Measurements from ENCODE around the gene CD302. TPM values are rescaled to one million over a fixed set of nuclear protein-coding genes. Genes with fewer than 3 reads are reported as not detected.
"Not testable (repeated sequence)": the region's sequence is repeated elsewhere in the genome, so short reads cannot be mapped to it uniquely, and the experiment has no call there.

Gene CD302
- total RNA-seq, 1 donor from 2014 or later: 0.41 TPM

GRCh38 chr2:159786938-159787337 is 11.1 kb downstream of the CD302 start:
- Mint-ChIP-seq H3K9me3 (ENCODE audit: unreplicated experiment) (no peaks in the 10 kb centered on the region), H3K4me1 (ENCODE audit: low read depth, unreplicated experiment) (no peaks in the 10 kb centered on the region), H3K27me3 (ENCODE audit: low read depth, unreplicated experiment) (no peaks in the 10 kb centered on the region), H3K36me3 (ENCODE audit: low read depth, unreplicated experiment) (no peaks in the 10 kb centered on the region), H3K4me3 (ENCODE audit: unreplicated experiment) (no peak overlapping the region), H3K27ac (ENCODE audit: unreplicated experiment) (no peak overlapping the region)
- H3K9ac ChIP-seq (ENCODE audit: low read length): no peak overlapping the region
- FAIRE-seq (no peak), DNase-seq (ENCODE audit: low read depth) (no peak)
- H3K9me3 ChIP-seq (ENCODE audit: insufficient read depth, low read depth, low read length): no peaks in the 10 kb centered on the region
- H4K20me1 ChIP-seq (ENCODE audit: insufficient read depth, low read length): peaks cover 7% of the 10 kb centered on the region
- H3K36me3 ChIP-seq (ENCODE audit: insufficient read depth, low read length): no peaks in the 10 kb centered on the region
- H2AFZ ChIP-seq (ENCODE audit: low read depth, low read length): no peak overlapping the region
- no peaks in the 10 kb centered on the region for H3K4me1 ChIP-seq (ENCODE audit: insufficient read depth, low read length)
- no peaks in the 10 kb centered on the region for H3K79me2 ChIP-seq (ENCODE audit: insufficient read depth, low read length)
- no peak overlapping the region for H3K4me2 ChIP-seq (ENCODE audit: low read length)
- H3K27me3 ChIP-seq (ENCODE audit: insufficient read depth, low read length): no peaks in the 10 kb centered on the region
- H3K27ac ChIP-seq (ENCODE audit: low read depth, low read length): no peak overlapping the region
- TF ChIP-seq CTCF (IDR thresholded peaks at IDR 0.05; ENCODE audit: insufficient read depth, low read depth, low read length) (no peak), EZH2 (IDR thresholded peaks at IDR 0.05; ENCODE audit: insufficient read depth, low read length) (no peak)
- H3K4me3 ChIP-seq (ENCODE audit: insufficient read depth, low read depth, low read length): no peak overlapping the region

DNA sequence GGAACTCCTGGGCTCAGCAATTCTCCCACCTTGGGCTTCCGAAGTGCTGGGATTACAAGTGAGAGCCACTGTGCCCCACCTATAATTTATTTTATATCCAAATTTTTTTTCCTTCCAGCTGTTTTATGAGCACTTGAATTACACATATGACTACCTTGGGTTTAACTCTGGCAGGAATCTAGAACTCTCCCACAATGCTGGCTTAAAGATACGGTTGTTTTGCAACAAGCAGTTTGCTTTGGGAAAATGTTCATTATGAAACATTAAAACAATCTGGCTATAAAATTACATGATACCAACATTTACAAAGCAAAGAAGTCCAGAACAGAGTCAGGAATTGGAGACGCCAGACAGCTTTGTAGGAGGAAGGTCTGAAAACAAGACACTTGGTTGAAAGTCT is 12.8 kb downstream of the CD302 start:
- Histone ChIP-seq H3K27ac (ENCODE audit: low read depth, low read length) (no peak overlapping the region), H3K4me1 (ENCODE audit: insufficient read depth, low read length) (no peaks in the 10 kb centered on the region), H3K4me3 (ENCODE audit: insufficient read depth, low read depth, low read length) (no peak overlapping the region), H4K20me1 (ENCODE audit: insufficient read depth, low read length) (peaks cover 7% of the 10 kb centered on the region), H3K9me3 (ENCODE audit: insufficient read depth, low read depth, low read length) (no peaks in the 10 kb centered on the region), H2AFZ (ENCODE audit: low read depth, low read length) (no peak overlapping the region), H3K36me3 (ENCODE audit: insufficient read depth, low read length) (no peaks in the 10 kb centered on the region), H3K9ac (ENCODE audit: low read length) (no peak overlapping the region), H3K79me2 (ENCODE audit: insufficient read depth, low read length) (no peaks in the 10 kb centered on the region), H3K27me3 (ENCODE audit: insufficient read depth, low read length) (no peaks in the 10 kb centered on the region), H3K4me2 (ENCODE audit: low read length) (no peak overlapping the region)
- H3K36me3 Mint-ChIP-seq (ENCODE audit: low read depth, unreplicated experiment): no peaks in the 10 kb centered on the region
- TF ChIP-seq CTCF (IDR thresholded peaks at IDR 0.05; ENCODE audit: insufficient read depth, low read depth, low read length) (no peak), EZH2 (IDR thresholded peaks at IDR 0.05; ENCODE audit: insufficient read depth, low read length) (no peak)
- H3K9me3 Mint-ChIP-seq (ENCODE audit: unreplicated experiment): no peaks in the 10 kb centered on the region
- DNase-seq (ENCODE audit: low read depth) (no peak), FAIRE-seq (no peak)
- no peak overlapping the region for H3K27ac Mint-ChIP-seq (ENCODE audit: unreplicated experiment)
- no peaks in the 10 kb centered on the region for H3K27me3 Mint-ChIP-seq (ENCODE audit: low read depth, unreplicated experiment)
- no peaks in the 10 kb centered on the region for H3K4me1 Mint-ChIP-seq (ENCODE audit: low read depth, unreplicated experiment)
- H3K4me3 Mint-ChIP-seq (ENCODE audit: unreplicated experiment): no peak overlapping the region

DNA sequence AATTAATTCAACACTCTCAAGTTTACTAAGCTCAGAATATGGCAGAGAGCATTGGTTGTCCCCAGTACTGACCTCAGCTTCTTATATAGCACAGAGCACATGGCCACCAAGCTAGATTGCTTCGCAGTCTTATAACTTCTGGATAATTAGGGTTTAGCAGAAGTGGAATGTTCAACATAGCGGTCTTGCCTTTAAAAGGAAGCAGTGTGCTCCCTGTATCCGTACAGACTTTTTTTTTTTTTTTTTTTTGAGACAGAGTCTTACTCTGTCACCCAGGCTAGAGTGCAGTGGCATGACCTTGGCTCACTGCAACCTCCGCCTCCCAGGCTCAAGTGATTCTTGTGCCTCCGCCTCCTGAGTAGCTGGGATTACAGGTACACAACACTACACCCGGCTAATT is 13.3 kb downstream of the CD302 start:
- not testable (repeated sequence) for H3K27me3 ChIP-seq (ENCODE audit: insufficient read depth, low read length); H3K4me1 Mint-ChIP-seq (ENCODE audit: low read depth, unreplicated experiment); H3K4me1 ChIP-seq (ENCODE audit: insufficient read depth, low read length); H3K9me3 ChIP-seq (ENCODE audit: insufficient read depth, low read depth, low read length); H3K9me3 Mint-ChIP-seq (ENCODE audit: unreplicated experiment); H3K4me3 ChIP-seq (ENCODE audit: insufficient read depth, low read depth, low read length); DNase-seq (ENCODE audit: low read depth); H2AFZ ChIP-seq (ENCODE audit: low read depth, low read length); H3K4me2 ChIP-seq (ENCODE audit: low read length); H3K27me3 Mint-ChIP-seq (ENCODE audit: low read depth, unreplicated experiment); H4K20me1 ChIP-seq (ENCODE audit: insufficient read depth, low read length); H3K4me3 Mint-ChIP-seq (ENCODE audit: unreplicated experiment); H3K27ac Mint-ChIP-seq (ENCODE audit: unreplicated experiment); H3K27ac ChIP-seq (ENCODE audit: low read depth, low read length); H3K9ac ChIP-seq (ENCODE audit: low read length); H3K36me3 ChIP-seq (ENCODE audit: insufficient read depth, low read length); FAIRE-seq; H3K79me2 ChIP-seq (ENCODE audit: insufficient read depth, low read length); H3K36me3 Mint-ChIP-seq (ENCODE audit: low read depth, unreplicated experiment)

Measured in astrocyte (in vitro differentiated cells and primary cell).